NCI-H2029 treated with DMSO at 0.1 percent for 48 hours (cell line): ENCODE results near the gene FHAD1.
"Not testable (repeated sequence)": the region's sequence is repeated elsewhere in the genome, so short reads cannot be mapped to it uniquely, and the experiment has no call there.

Experiments
- DNase-seq: peaks from one replicate; lab custom pipeline; 2025; lab: John Stamatoyannopoulos, UW

FHAD1 gene

DNA sequence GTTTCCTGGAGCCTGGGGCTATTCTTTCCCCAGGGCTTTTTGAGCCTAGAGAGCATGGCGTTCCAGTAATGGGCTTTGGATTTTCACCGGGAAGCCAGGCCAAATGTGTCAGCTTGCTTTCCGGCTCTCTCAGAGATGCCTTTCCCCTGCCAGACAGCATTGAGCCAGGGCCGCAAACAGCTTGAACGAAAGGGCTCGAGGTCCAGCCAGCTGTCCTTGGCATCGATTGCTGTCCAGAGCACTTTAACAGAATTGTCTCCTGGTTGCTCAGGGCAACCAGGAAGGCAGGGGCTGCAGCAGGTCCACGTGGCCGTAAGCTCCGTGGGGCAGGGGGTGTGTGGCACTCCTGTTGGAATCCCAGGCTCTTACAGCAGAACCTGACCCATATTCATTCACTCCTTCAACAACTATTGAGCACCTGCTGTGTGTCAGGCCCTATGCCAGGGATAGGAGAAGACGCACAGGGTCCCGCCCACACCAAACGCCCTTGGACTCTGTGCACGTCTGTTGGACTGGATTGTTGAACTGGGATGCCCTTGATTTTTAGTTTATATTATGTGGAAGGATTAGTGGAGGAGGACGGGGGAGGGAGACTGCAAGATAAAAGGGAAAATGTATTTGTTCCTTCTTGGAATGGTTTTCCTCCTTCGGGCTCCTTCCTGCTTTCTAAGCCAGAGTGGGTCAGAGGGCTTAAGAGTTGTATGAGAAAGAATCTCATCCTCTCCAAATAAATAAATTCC, 123.9 kb downstream of the FHAD1 start:
- peak; percentile 2 for DNase-seq

DNA sequence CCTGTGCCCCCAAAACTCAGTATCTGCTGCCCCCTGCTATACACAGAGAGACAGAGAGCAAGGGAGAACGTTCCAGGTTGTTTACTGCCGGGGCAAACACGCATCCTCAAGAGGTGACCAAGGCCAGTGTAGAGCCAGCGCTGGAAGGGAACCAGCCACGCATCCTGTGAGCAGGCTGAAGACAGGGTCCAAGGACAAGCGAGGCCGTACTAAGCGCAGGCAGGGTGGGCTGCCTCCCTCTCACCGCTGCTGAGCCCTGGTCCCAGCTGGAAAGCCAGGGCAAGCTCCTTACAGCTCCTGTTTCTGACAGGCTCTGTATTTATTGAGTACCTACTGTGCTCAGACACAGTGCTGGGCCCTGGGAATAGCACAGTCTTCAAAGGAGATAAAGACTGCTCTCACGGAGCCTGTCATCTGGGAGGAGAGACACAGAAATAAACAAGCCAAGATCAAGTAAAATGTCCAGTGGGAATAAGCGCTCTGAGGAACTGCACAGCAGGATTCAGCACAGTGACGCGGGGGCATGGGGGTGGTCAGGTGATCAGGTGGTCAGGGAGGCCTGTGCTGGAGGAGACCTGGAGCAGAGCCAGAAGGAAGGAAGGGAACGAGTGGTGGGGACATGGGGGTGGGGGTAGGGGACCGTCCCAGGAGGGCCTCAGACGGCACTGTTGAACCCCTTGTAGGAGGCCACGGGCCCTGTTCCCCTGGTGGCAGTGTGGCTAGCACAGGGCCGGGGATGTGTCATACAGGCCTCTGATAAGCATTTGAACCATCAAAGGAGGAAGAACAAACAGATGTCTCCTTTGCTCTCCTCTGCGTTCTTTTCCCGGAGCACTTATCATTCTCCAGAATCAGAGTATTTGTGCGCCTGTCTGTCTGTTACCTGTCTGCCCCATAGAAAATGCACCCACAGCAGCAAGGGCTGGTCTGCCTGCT, 124.9 kb downstream of the FHAD1 start:
- no peak for DNase-seq

DNA sequence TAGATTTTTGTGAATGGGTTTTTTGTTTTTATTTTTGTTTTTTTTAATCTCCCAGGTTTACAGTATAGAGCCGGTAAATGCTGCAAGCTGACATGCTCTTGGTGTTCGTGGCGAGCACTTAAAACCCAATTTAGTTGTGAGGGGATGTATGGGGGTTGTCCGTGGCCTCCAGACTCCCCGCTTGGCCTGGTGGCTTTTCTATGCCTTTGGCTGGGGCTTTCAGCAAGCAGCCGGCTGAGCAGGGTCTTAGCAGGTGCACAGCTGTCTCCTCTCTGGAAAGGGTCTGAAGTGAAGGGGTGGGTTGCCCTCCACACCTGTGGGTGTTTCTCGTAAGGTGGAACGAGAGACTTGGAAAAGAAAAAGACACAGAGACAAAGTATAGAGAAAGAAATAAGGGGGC, 131.7 kb downstream of the FHAD1 start:
- DNase-seq = no peak

DNA sequence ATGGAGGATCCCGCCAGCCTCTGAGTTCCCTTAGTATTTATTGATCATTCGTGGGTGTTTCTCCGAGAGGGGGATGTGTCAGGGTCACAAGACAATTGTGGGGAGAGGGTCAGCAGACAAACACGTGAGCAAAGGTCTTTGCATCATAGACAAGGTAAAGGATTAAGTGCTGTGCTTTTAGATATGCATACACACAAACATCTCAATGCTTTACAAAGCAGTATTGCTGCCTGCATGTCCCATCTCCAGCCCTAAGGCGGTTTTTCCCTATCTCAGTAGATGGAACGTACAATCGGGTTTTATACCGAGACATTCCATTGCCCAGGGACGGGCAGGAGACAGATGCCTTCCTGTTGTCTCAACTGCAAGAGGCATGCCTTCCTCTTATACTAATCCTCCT, 132.1 kb downstream of the FHAD1 start:
- DNase-seq = not testable (repeated sequence)

DNA sequence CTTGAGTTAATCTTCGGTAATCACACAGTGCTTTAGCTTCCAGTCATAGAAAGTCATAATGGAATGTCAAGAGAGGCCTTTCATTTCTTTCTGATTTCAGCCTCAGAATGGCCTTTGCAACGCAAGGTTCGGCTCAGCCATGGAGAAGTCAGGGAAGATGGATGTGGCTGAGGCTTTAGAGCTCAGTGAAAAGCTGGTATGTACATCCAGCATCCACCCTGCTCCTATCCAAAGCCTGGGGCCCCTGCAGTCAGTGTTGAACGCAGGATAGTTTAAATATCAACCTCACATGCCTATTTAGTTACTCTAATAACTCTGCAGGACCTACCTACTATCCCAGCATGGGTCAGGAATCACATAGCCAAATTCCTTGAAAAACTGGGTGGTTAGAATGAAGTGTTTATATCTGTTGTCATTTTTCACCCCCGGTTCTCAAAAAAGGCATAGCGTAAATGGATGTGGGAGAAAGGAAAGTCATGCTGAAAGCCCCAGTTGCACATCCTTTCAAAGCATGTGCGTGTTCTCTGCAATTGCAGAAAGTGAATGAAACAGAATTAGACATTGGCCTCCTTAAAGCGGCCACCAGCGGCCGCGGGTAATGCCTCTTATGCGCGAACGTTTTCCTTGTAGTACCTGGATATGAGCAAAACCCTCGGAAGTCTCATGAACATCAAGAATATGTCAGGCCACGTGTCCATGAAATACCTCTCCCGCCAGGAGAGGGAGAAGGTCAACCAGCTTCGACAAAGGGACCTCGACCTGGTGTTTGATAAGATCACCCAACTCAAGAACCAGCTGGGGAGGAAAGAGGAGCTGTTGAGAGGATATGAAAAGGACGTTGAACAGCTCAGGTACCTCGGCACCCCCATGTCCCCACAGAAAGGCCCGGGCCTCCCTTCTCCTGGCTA, 133.8 kb downstream of the FHAD1 start:
- no peak for DNase-seq

DNA sequence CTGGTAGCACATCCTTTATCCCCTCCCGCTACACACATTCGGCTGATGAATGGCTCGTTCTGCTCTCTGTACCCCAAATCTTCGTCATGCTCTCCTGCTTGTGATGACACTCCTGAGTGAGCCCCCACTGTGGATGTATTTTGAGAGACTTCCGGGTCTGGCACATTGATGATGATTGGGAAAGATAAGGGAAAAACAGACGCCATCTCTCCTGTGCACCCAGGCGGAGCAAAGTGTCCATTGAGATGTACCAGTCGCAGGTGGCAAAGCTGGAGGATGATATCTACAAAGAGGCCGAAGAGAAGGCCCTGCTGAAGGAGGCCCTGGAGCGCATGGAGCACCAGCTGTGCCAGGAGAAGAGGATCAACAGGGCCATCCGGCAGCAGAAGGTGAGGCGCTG, 134.8 kb downstream of the FHAD1 start:
- DNase-seq = peak; percentile 35

DNA sequence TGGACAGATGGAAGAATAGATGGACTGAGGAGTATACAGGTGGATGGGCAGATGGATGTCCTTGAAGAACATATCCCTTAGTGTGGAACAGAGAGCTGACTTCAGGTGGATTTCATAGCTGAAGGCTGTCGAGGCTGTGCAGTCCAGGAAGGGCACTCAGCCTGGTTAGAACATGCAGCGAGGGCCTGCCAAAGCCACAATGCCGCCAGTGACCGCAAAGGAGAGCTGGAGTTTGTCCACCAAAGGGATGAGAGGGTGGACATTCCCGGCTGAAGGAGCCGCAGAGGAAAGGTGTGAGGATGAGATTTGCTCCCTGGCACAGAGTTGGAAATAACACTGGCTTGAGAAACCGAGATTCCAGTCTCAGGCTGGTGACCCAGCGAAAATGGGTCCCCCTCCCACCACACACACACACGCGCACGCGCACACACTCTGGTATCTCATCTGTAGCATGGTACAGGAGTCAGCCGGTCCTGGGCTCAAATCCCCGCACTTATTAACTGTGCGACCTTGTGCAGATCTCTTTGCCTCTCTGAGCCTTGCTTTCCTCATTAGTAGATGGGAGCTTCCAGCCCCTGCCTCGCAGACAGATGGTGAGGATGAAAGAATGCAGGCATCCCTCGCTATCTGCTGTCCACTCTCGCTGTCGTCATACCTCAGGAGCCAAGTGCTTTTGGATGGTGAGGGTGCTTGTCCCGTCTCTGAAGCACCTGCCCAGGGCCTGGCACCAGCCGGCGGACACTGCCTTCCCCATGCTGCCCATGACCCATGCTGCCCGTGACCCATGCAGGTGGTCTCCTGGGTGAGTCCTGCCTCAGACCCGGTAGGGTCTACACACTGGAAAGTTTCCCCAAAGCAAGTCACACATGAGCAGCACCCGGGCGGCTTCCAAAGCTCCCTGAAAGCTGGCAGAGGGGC, 135.8 kb downstream of the FHAD1 start:
- DNase-seq = no peak

DNA sequence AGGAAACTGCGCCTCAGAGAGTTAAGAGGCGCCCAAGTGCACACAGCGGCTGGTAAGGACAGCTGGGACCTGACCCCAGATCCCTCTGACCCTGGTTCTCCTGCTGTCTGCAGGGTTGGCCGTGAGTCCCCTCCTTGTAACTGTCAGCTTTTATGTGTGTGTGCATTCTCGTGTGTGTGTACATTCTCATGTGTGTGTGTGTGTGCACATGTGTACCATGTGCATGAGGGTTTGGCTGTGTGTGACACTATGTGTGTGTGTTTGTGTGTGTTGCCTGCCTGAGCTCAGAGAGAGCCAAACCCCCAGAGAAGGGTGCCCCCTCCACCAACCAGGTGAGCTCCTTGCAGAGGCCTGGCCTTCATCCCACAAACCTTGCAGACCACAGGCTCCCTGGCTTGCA, 136.8 kb downstream of the FHAD1 start:
- no peak for DNase-seq

DNA sequence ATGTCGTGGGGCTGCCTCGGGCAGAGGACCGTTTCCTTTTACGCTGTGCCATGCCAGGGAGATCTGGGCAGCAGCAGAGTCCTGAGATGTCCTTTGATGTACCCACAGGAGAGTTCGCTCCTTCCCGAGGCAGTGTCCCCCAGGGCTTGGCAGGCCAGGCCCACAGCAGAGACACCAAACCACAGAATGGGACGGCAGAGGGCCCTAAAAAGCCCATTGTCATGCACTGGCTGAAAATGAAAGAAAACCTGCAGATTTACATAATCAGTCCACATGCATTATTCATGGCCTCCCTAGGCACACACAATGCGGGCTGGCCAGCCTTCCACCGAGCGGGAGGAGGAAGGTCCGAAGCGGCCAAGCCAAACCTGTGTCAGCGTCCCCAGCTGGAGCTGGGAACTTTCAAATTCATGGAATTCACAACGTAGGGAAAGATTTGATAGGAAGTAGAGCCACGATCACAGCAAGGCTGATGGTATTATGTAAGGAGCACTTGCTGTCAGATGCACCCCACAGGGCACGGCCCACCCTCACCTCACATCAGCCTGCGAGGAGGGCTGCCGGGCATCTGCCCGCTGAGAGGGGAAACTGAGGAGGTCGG, 137.4 kb downstream of the FHAD1 start:
- DNase-seq = no peak

DNA sequence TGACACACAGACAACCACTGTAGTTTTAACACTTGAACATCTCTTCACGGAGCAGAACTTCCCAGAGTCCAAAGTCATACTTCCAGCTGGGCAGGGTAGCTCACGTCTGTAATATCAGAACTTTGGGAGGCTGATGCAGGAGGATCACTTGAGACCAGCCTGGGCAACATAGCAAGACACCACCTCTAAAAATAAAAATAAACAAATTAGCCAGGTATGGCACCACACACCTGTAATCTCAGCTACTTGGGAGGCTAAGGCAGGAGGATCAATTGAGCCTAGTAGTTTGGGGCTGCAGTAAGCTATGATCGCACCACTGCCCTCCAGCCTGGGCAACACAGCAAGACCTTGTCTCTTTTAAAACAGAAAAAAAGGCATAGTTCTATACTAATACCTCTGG, 138.4 kb downstream of the FHAD1 start:
- DNase-seq = no peak

DNA sequence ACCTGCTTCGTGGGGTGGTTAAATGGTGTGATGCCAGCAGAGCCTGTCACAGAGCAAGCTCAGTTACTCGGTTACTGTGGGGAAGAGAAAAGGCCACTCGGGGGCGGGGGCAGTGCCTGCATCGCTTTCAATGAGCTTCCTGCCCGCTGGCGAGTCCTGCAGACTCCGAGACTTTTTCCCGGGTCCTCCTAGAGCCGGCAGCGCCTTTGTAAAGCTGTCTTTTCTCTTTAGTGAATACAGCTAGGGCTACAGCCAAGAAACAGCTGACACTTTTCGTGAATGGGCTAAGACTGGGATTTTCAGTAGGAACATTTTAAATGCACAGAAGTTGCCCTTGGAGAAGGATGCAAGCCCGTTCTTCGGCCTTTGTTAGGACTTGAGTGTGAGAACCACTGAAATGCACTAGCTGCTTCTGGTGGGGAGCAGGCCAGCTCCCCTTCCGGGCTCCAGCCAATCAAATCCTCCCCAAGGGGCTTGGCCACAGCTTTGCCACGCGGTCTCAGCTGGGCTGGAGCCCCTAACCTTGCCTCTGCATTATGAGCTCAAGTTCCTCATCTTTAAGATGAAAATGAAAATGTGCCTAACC, 139.2 kb downstream of the FHAD1 start:
- DNase-seq = no peak

DNA sequence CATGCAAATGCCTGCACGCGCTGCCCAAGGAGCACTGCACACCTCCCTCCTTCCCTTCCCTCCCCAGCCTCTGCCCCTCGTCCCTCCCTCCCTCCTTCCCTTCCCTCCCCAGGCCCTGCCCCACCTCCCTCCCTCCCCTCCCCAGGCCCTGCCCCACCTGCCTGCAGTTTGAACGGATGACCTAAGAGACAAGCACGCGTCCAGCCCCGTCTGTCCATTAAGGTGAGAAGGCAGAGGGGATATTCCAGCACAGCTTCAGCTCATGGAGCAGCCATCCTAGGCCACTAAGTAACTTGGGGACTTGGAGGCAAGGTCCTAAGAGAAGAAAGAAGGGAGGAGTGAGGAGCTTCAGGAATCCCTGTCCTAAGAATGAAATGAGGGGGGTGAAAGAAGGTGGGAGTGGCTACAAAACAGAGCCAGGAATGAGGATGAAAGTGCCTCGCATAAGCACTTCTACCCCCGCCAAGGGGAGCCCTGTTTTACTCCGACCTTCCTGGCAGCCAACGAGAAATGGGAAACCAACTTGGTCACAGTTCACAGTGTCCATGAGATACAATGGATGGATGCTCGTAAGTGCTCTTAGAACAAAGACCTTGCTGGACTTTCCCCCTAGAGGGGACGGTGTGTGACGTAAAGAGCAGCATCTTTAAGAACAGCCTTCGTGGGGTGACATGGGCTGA, 141.3 kb downstream of the FHAD1 start:
- no peak for DNase-seq

DNA sequence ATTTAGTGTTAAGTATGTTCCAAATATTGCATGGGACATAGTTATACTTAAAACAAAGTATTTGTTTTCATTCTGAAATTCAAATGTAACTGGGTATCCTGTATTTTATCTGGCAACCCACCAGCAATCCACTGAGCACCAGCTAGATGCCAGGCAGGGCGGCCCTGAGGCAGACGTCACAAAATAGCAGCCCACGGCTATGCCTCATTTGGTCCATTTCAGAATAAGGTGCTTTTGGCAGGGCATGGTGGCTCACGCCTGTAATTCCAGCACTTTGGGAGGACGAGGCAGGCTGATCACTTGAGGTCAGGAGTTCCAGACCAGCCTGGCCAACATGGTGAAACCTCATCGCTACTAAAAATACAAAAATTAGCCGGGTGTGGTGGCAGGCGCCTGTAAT, 142.8 kb downstream of the FHAD1 start:
- DNase-seq = not testable (repeated sequence)

DNA sequence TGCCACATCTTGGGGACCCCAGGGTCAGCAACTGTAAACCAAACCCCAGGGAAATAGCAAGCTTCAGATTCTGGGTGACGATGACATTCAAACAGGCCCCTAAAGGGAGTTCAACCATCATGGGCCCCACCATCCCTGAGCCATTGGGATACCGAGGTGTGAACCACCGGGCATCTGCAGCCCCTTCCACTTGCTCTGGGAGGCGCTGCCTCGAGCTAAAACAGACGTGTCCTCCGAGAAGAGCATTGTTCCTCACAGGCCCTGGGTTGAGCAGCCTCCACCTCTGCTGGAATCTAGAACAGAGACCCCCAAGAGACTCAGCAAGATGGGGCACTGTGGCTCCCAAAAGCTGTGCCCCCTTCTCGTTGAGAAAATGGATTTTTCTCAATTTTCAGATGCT, 143.6 kb downstream of the FHAD1 start:
- no peak for DNase-seq

DNA sequence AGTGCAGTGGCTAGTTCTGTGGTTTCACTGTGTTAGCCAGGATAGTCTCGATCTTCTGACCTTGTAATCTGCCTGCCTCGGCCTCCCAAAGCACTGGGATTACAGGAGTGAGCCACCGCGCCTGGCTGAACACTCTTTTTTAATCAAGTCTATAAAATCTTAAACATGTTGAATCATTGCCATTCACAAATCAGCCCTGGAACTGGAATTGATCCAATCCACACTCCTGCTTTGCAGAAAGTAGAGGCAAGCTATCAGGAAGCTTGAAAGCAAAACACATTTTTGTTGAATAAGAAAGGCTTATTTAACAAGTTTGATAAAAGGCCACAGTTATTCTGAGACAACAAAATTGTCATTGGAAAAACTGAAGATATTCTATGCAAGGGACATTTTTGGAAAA, 144.3 kb downstream of the FHAD1 start:
- DNase-seq = no peak

DNA sequence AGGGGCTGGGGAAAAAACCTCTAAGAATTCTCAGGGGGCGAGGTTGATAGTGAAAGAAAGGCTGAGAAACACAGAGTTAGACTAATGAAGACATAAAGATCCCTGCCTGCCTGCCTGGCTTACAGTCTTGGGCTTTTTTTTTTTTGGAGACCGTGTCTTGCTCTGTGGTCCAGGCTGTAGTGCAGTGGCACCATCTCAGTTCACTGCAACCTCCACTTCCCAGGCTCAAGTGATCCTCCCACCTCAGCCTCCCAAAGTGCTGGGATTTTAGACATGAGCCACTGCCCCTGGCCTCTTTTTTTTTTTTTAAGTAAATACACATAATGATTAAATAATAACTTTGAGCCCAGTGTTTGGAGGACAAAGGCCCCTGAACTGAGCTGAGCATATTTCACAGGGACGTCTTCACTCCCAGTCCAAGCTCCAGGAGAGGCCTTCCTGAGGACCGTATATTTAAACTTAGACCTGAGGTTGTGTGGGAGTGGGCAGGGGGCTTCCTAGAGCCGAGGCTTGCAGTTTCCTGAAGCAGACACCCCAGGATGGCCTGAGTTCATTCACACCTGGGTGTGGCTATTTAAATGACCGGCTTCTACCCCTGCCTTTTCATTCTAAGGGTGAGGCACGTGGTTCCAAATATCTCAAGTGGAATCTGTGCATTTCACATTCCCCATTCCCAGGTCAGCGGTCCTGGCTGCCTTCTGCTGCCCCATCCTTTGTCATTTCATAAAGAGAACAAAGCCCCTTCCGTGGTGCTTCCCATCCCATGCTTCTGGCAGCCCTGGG, 146.6 kb downstream of the FHAD1 start:
- DNase-seq = no peak

DNA sequence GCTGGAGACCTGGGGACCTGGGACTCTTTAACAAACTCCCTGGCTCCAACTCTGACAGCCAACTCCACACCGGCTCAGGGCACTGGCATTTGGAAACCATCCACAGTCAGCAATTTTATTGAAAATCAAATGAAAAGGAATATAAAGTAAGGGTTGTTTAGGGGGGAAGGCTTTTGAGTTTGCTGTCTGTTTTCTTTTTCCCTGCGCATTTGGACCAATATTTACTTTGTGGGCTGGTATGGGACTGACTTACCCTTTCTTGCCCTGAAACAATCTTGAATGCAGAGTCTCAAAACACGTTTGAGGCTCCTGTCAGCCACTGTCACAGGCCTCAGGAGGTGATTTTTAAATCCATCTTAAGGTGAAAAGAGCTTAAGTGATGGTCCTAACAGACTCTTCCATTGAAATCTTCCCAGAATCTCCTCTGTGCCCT, 147.3 kb downstream of the FHAD1 start:
- no peak for DNase-seq

DNA sequence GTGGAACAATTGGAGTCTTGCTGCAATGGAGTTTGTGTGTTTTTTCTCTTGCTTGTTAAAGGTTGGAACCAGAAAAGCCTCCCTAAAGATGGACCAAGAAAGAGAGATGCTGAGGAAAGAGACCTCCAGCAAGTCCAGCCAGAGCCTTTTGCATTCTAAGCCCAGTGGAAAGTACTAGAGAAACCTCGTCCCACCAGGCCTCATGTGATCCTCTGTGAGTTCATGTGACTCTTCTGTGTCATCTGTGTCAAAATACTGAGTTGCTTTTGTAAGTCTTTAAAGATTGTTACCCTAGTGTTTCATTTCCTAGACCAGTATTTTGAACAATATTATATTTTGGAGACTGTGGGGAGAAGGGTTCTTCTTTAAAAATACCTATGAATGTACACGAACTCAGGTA, 150.2 kb downstream of the FHAD1 start:
- no peak for DNase-seq

DNA sequence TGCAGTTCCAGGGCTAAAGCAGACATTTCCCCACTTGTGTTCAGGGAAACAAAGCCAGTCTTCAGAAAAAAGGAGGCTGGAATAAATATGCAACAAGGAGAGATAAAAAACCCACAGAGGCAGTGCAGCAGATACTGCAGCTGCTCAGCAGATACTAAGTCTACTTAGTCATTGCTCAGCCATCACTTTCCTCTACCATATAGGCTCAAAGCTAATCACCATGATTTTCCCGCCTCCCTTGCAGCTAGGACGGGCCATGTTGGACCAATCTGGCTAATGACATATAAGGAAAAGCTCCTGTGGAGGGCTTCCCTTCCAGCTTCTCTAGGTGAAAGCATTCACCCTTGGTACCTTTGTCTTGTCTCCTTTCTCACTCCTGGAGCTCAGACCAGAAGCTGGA, 152.7 kb downstream of the FHAD1 start:
- DNase-seq = no peak
